ENCODE results near the gene RNF157. TPM values are rescaled to one million over a fixed set of nuclear protein-coding genes. Genes with fewer than 3 reads are reported as not detected.

Gene RNF157
- total and polyA plus RNA-seq, 11 donors = 3.6 to 7.4 (median 5.2) TPM

DNA sequence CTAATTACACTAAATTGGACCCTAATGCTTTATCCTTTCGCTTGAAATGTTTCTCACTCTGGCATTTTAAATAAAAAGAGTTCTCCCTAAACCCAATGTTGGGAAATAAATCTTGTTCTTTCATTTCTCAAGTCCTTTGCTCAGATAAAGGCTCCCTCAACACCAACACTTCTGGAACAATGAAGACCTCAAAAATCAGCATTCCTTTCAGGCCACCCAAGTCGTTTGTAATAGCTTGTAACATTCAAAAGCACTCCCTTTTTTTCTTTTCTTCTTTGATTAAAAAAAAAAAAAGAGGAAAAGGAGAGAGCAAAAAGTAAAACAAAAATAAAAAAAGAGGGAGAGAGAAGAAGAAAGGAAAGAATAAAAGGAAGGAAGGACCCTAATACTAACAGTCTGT lies 76.0 kb downstream of the RNF157 start:
- WGBS, 4 donors = 80 to 83% (median 82%) methylated on average over 2 of the region's 2 CpGs

DNA sequence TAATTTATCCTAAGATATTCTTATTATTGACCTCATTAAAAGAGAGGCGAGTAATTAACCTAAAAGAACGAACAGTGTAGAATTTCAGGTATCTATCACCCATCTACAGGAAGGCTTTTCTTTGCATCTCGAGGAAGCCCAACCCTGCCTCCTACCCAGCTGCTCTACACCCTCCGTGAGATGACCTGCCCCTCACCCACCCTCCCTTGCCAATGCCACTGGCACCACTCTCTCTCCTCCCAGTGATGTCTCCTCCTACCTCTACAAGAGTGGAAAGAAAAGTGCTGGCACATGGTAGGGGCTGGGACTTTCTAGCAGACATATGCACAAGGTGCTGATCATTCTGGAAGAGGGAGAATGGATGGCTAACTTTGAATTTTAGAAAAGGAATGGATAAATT lies 76.4 kb downstream of the RNF157 start:
- peaks cover 0 to 3% (median 0%) of the 10 kb centered on the region in 9 donors for H3K36me3 ChIP-seq
- intact Hi-C loops (cut with DNase I) = no loop called here
- H3K27me3 ChIP-seq = no peaks in the 10 kb centered on the region
- TF ChIP-seq, protein P1, sequence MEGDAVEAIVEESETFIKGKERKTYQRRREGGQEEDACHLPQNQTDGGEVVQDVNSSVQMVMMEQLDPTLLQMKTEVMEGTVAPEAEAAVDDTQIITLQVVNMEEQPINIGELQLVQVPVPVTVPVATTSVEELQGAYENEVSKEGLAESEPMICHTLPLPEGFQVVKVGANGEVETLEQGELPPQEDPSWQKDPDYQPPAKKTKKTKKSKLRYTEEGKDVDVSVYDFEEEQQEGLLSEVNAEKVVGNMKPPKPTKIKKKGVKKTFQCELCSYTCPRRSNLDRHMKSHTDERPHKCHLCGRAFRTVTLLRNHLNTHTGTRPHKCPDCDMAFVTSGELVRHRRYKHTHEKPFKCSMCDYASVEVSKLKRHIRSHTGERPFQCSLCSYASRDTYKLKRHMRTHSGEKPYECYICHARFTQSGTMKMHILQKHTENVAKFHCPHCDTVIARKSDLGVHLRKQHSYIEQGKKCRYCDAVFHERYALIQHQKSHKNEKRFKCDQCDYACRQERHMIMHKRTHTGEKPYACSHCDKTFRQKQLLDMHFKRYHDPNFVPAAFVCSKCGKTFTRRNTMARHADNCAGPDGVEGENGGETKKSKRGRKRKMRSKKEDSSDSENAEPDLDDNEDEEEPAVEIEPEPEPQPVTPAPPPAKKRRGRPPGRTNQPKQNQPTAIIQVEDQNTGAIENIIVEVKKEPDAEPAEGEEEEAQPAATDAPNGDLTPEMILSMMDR (IDR thresholded peaks at IDR 0.05) = no peak
- TF ChIP-seq POLR2A (IDR thresholded peaks at IDR 0.05) = no peak
- DNase-seq = no peak
- ATAC-seq = no peak
- H3K4me3 ChIP-seq = no peak overlapping the region
- no peak overlapping the region for H3K27ac ChIP-seq
- WGBS, 4 donors = 88 to 92% (median 90%) methylated on average over 4 of the region's 4 CpGs
- H3K4me1 ChIP-seq = no peaks in the 10 kb centered on the region
- no peaks in the 10 kb centered on the region for H3K9me3 ChIP-seq

More for the DNA sequence above, 76.0 kb downstream of the RNF157 start:
- Histone ChIP-seq H3K27ac (no peak overlapping the region), H3K36me3 (peaks cover 0 to 2% (median 0%) of the 10 kb centered on the region in 9 donors), H3K4me3 (no peak overlapping the region), H3K9me3 (no peaks in the 10 kb centered on the region), H3K27me3 (no peaks in the 10 kb centered on the region), H3K4me1 (no peaks in the 10 kb centered on the region)
- TF ChIP-seq, protein P1 (IDR thresholded peaks at IDR 0.05) = no peak
- no peak for TF ChIP-seq POLR2A (IDR thresholded peaks at IDR 0.05)
- no peak for ATAC-seq
- intact Hi-C loops (cut with DNase I) = no loop called here
- DNase-seq = no peak

GRCh38 chr17:76161619-76162266 lies 78.5 kb downstream of the RNF157 start:
- intact Hi-C loops (cut with DNase I) = no loop called here
- 73 to 80% (median 78%) methylated on average over 20 of the region's 20 CpGs for WGBS, 4 donors
- H3K27ac ChIP-seq = no peak overlapping the region
- H3K4me1 ChIP-seq = no peaks in the 10 kb centered on the region
- no peaks in the 10 kb centered on the region for H3K27me3 ChIP-seq
- no peak for ATAC-seq
- no peak for TF ChIP-seq POLR2A (IDR thresholded peaks at IDR 0.05)
- TF ChIP-seq, protein P1 (IDR thresholded peaks at IDR 0.05) = no peak
- H3K4me3 ChIP-seq = no peak overlapping the region
- DNase-seq = peak in 1 of 5 donors; percentile 9
- no peaks in the 10 kb centered on the region for H3K9me3 ChIP-seq
- H3K36me3 ChIP-seq = peaks cover 0 to 4% (median 0%) of the 10 kb centered on the region in 9 donors

- no peaks in the 10 kb centered on the region for H3K9me3 ChIP-seq
- H3K36me3 ChIP-seq = peaks cover 0 to 4% (median 0%) of the 10 kb centered on the region in 9 donors
- intact Hi-C loops (cut with DNase I) = no loop called here
- no peaks in the 10 kb centered on the region for H3K4me1 ChIP-seq
- 70 to 79% (median 73%) methylated on average over 8 of the region's 8 CpGs for WGBS, 4 donors
- DNase-seq (no peak), ATAC-seq (no peak)
- no peak overlapping the region for H3K4me3 ChIP-seq
- no peak overlapping the region for H3K27ac ChIP-seq
- TF ChIP-seq, protein P1 (IDR thresholded peaks at IDR 0.05) = no peak
- TF ChIP-seq POLR2A (IDR thresholded peaks at IDR 0.05) = no peak
- no peaks in the 10 kb centered on the region for H3K27me3 ChIP-seq
These were observed 79.3 kb downstream of the RNF157 start for GRCh38 chr17:76160896-76161528.

Measured in heart left ventricle (tissue), 16 donors.